MM.1S (cell line): ENCODE measurements around the gene HSPG2.

Source experiments
- DNase-seq: peaks from one replicate; pipeline ENCODE4 v3.0.0-alpha.2; 2015
- H2AFZ ChIP-seq: fragments of 300-600 bp; sonication (generic); 2 replicates; pipeline ENCODE4 v1.6.0; 2016; ENCODE audit warnings: antibody characterized with exemption, low read length
- H3F3A ChIP-seq: fragments of 300-600 bp; sonication (generic); 2 replicates; pipeline ENCODE4 v1.6.1; 2016; ENCODE audit warnings: mild to moderate bottlenecking, antibody characterized with exemption, low read length, moderate library complexity, mixed read lengths; ENCODE audit not compliant: insufficient read depth
- H3K27ac ChIP-seq: fragments of 300-600 bp; sonication (generic); 2 replicates; pipeline ENCODE4 v1.5.1; 2016; ENCODE audit warnings: mild to moderate bottlenecking, low read length
- H3K27me3 ChIP-seq: fragments of 300-600 bp; sonication (generic); replicated peaks from 2 replicates; pipeline ENCODE4 v1.6.0; 2016; ENCODE audit warnings: low read length; ENCODE audit not compliant: insufficient read depth
- H3K36me3 ChIP-seq: fragments of 300-600 bp; sonication (generic); replicated peaks from 2 replicates; pipeline ENCODE4 v1.6.1; 2016; ENCODE audit warnings: mild to moderate bottlenecking, low read length, mixed read lengths; ENCODE audit not compliant: insufficient read depth
- H3K4me1 ChIP-seq: fragments of 300-600 bp; sonication (generic); 2 replicates; pipeline ENCODE4 v1.6.1; 2016; ENCODE audit warnings: low read length, mixed read lengths
- H3K4me2 ChIP-seq: fragments of 300-600 bp; sonication (generic); 2 replicates; pipeline ENCODE4 v1.6.0; 2016; ENCODE audit warnings: low read depth, low read length
- H3K4me3 ChIP-seq: fragments of 300-600 bp; sonication (generic); 2 replicates; pipeline ENCODE4 v1.5.1; 2016; ENCODE audit warnings: low read length, mixed read lengths
- H3K79me2 ChIP-seq: fragments of 300-600 bp; sonication (generic); 2 replicates; pipeline ENCODE4 v1.6.1; 2016; ENCODE audit warnings: mixed run types, low read length, mixed read lengths
- H3K9ac ChIP-seq: fragments of 300-600 bp; sonication (generic); 2 replicates; pipeline ENCODE4 v1.6.1; 2016; ENCODE audit warnings: low read length, mixed read lengths
- H3K9me2 ChIP-seq: fragments of 300-600 bp; sonication (generic); replicated peaks from 2 replicates; pipeline ENCODE4 v1.6.1; 2016; ENCODE audit warnings: mild to moderate bottlenecking, low read length, mixed read lengths; ENCODE audit not compliant: insufficient read depth
- H3K9me3 ChIP-seq: fragments of 300-600 bp; sonication (generic); replicated peaks from 2 replicates; pipeline ENCODE4 v1.6.1; 2016; ENCODE audit warnings: mild to moderate bottlenecking, low read length, mixed read lengths; ENCODE audit not compliant: insufficient read depth
- H4K20me1 ChIP-seq: fragments of 300-600 bp; sonication (generic); 2 replicates; pipeline ENCODE4 v1.6.1; 2016; ENCODE audit warnings: mild to moderate bottlenecking, low read length, moderate library complexity, mixed read lengths; ENCODE audit not compliant: insufficient read depth
- EZH2 ChIP-seq: fragments of 300-600 bp; sonication (generic); optimal IDR thresholded peaks from 2 replicates; pipeline ENCODE3; 2017; ENCODE audit warnings: low read depth, mild to moderate bottlenecking, antibody characterized with exemption, low read length, mixed read lengths
- EZH2phosphoT487 ChIP-seq: fragments of 300-600 bp; sonication (generic); IDR thresholded peaks from 2 replicates; pipeline ENCODE4 v1.6.1; 2018; ENCODE audit warnings: antibody characterized with exemption, low read length
- TF ChIP-seq, protein P1 (sequence below): fragments of 300-600 bp; sonication (generic); IDR thresholded peaks from 2 replicates; pipeline ENCODE4 v1.5.1; 2016; ENCODE audit warnings: antibody characterized with exemption, low read length, mixed read lengths

The HSPG2 gene

DNA sequence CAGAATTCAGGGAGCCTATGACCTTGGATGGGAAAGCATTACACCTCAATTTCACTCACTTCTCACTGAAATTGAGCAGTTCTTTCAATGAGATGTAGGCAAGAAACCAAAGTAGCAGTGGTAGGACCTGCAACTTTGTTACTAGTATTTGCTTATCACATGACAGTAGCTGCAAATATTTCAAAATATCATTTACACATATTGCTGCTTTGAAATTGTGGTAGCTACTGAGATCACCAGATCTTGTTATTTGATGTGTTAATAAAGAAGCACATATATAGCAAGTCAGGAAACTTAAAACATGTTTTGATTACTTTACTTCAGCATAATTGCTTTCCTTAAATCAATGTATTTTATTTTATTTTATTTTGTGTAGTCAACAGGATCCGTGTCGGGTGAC is 112.2 kb downstream of the HSPG2 start:
- H3K27ac ChIP-seq, result no peak overlapping the region
- H3K9ac ChIP-seq, result no peak overlapping the region
- no peaks in the 10 kb centered on the region for H3K9me3 ChIP-seq
- no peaks in the 10 kb centered on the region for H3K79me2 ChIP-seq
- no peak overlapping the region for H3K4me2 ChIP-seq
- no peaks in the 10 kb centered on the region for H3K27me3 ChIP-seq
- H3K4me1 ChIP-seq, result no peaks in the 10 kb centered on the region
- no peaks in the 10 kb centered on the region for H4K20me1 ChIP-seq
- H3K36me3 ChIP-seq, result no peaks in the 10 kb centered on the region
- TF ChIP-seq EZH2phosphoT487 (no peak), EZH2 (no peak)
- TF ChIP-seq, protein P1, sequence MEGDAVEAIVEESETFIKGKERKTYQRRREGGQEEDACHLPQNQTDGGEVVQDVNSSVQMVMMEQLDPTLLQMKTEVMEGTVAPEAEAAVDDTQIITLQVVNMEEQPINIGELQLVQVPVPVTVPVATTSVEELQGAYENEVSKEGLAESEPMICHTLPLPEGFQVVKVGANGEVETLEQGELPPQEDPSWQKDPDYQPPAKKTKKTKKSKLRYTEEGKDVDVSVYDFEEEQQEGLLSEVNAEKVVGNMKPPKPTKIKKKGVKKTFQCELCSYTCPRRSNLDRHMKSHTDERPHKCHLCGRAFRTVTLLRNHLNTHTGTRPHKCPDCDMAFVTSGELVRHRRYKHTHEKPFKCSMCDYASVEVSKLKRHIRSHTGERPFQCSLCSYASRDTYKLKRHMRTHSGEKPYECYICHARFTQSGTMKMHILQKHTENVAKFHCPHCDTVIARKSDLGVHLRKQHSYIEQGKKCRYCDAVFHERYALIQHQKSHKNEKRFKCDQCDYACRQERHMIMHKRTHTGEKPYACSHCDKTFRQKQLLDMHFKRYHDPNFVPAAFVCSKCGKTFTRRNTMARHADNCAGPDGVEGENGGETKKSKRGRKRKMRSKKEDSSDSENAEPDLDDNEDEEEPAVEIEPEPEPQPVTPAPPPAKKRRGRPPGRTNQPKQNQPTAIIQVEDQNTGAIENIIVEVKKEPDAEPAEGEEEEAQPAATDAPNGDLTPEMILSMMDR, result no peak
- no peak overlapping the region for H2AFZ ChIP-seq
- no peak overlapping the region for H3K4me3 ChIP-seq
- H3F3A ChIP-seq, result no peaks in the 10 kb centered on the region
- DNase-seq, result no peak
- no peaks in the 10 kb centered on the region for H3K9me2 ChIP-seq

DNA sequence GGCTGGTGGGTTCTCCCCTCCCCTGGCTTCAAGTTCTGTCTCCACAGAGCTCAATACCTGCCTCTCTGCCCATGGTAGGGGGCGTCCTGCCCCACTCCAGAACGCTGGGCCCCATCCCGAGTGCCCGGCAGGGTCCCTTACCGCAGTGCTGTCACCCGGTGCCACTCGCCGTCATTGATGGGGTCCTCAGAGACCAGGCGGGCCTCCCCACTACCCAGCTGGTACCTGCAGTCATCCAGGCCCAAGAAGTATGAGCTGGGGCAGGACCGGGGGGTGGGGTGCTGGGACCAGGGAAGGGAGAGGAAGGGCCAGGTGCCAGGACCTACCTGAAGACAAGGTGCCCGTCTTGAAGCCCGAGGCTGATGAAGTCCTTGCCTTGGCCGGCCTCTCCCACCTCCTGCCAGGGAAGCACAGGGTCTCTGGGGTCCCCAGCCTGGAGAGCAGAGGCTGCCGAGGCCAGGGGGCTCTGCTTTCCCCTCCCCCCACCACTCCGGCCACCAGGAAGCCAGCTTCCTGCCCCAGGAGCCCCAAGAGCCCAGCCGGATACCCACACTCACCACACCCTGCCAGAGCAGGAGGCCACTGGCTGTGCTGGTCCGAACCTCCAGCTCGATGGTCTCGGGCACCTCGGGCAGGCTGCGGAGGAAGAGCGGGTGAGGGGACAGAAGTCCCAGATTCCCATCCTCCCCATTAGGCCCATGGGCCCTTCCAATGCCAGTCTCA is 113.0 kb downstream of the HSPG2 start:
- H3K4me3 ChIP-seq, result no peak overlapping the region
- no peak for TF ChIP-seq EZH2phosphoT487
- TF ChIP-seq, protein P1, result no peak
- TF ChIP-seq EZH2, result no peak

DNA sequence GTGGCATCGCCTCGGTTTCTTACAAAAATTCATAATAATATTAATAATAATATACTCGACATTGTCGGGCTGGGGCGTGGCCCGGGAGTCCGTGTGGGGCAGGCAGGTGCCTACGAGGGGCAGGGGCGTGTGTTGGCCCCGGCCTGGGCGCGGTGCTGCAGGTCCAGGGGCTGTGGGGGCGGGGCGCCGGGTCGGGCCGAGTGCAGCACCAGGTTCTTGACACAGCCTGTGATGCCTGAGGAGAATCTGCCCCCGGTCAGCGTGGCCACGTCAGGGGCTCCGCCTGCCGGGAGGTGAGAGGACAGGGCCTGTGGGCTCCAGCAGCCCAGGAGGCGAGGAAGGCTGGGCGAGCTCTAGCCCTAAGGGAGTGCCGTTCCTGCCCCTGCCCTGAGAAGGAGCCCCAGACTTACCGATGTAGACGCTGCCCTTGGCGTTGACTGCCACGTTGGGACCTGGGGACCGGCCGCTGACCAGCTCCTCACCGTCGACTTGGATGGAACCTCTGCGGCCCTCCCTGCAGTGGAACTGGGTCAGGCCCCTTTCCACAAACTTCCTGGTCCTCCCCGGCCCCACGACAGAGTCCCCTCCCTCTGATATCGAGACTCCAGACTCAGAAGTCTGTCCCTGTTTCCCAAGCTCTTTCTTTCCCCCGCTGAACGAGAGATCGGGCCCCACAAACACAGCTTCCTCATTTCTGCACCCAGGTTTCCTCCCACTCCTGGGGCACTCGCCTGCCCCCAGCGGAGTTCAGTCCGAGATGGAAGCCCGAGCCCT is 113.7 kb downstream of the HSPG2 start:
- Histone ChIP-seq H3K4me2 (no peak overlapping the region), H3K79me2 (no peaks in the 10 kb centered on the region), H4K20me1 (no peaks in the 10 kb centered on the region), H3K27me3 (no peaks in the 10 kb centered on the region), H3K9ac (no peak overlapping the region), H3K9me3 (no peaks in the 10 kb centered on the region), H3K36me3 (no peaks in the 10 kb centered on the region), H3K4me3 (no peak overlapping the region), H3K4me1 (no peaks in the 10 kb centered on the region), H2AFZ (no peak overlapping the region), H3K27ac (no peak overlapping the region), H3F3A (no peaks in the 10 kb centered on the region), H3K9me2 (no peaks in the 10 kb centered on the region)
- TF ChIP-seq EZH2, result no peak
- TF ChIP-seq, protein P1, result no peak
- no peak for DNase-seq

More for the DNA sequence above, 113.0 kb downstream of the HSPG2 start:
- Histone ChIP-seq H3F3A (no peaks in the 10 kb centered on the region), H3K4me2 (no peak overlapping the region), H3K27me3 (no peaks in the 10 kb centered on the region), H3K36me3 (no peaks in the 10 kb centered on the region), H3K9ac (no peak overlapping the region), H2AFZ (no peak overlapping the region), H4K20me1 (no peaks in the 10 kb centered on the region), H3K27ac (no peak overlapping the region), H3K9me2 (no peaks in the 10 kb centered on the region), H3K79me2 (no peaks in the 10 kb centered on the region), H3K4me1 (no peaks in the 10 kb centered on the region), H3K9me3 (no peaks in the 10 kb centered on the region)
- no peak for DNase-seq
